ENCODE measurements around the gene OR6C74. TPM values are rescaled to one million over a fixed set of nuclear protein-coding genes. Genes with fewer than 3 reads are reported as not detected.

Gene OR6C74
- total RNA-seq, 1 experiment from 2014 or later = not detected

GRCh38 chr12:55250944-55251343, 6.5 kb downstream of the OR6C74 start:
- H3K9me3 Mint-ChIP-seq = no peaks in the 10 kb centered on the region
- H3K27ac Mint-ChIP-seq = no peak overlapping the region
- Histone ChIP-seq H4K20me1 (ENCODE audit: control insufficient read depth, insufficient read depth, insufficient read length) (no peaks in the 10 kb centered on the region), H3K9ac (ENCODE audit: extremely low read depth, insufficient read length, low read length) (no peak overlapping the region), H3K14ac (ENCODE audit: insufficient read depth, low read length) (no peak overlapping the region), H3K56ac (ENCODE audit: insufficient read length, low read depth, low read length) (no peak overlapping the region), H3K23ac (ENCODE audit: insufficient read length, low read depth, low read length) (no peak overlapping the region), H3K4me1 (ENCODE audit: insufficient read depth, low read length) (no peaks in the 10 kb centered on the region), H4K8ac (replicated peaks; ENCODE audit: insufficient read length, low read depth, low read length) (no peak overlapping the region), H3K79me1 (ENCODE audit: insufficient read depth, low read depth, low read length, poor library complexity, severe bottlenecking) (no peaks in the 10 kb centered on the region), H4K5ac (ENCODE audit: insufficient read length, low read depth, low read length) (no peak overlapping the region), H3K4me2 (ENCODE audit: insufficient read depth, insufficient read length, low read length) (no peak overlapping the region), H3K23me2 (ENCODE audit: insufficient read length, low read depth, low read length, poor library complexity, severe bottlenecking) (no peaks in the 10 kb centered on the region), H3K4ac (ENCODE audit: low read depth, low read length) (no peak overlapping the region), H2BK15ac (ENCODE audit: low read depth, low read length) (no peak overlapping the region), H3K27me3 (ENCODE audit: insufficient read depth, low read length) (no peaks in the 10 kb centered on the region), H3K79me2 (ENCODE audit: insufficient read depth, low read length) (no peaks in the 10 kb centered on the region), H2BK12ac (ENCODE audit: insufficient read length, low read depth, low read length) (no peak overlapping the region), H3K27ac (ENCODE audit: insufficient read length, low read depth, low read length) (no peak overlapping the region), H2AFZ (ENCODE audit: low read length) (no peak overlapping the region), H3T11ph (ENCODE audit: low read length) (no peak overlapping the region), H3K18ac (ENCODE audit: insufficient read length, low read depth, low read length) (no peak overlapping the region), H2BK20ac (ENCODE audit: low read depth, low read length, poor library complexity, severe bottlenecking) (no peak overlapping the region), H2BK120ac (ENCODE audit: low read depth, low read length, poor library complexity, severe bottlenecking) (no peak overlapping the region), H2BK5ac (ENCODE audit: insufficient read length, low read length) (no peak overlapping the region), H2AK5ac (ENCODE audit: insufficient read length, low read length) (no peak overlapping the region), H4K91ac (ENCODE audit: insufficient read length, low read depth, low read length) (no peak overlapping the region), H3K9me3 (ENCODE audit: control insufficient read depth, low read depth, low read length) (no peaks in the 10 kb centered on the region)
- no CpG with 5 or more reads among the region's 3 CpGs for WGBS (ENCODE audit: extremely low coverage, insufficient read length, low lambda C conversion rate)
- no peak overlapping the region for H3K4me3 Mint-ChIP-seq
- no peaks in the 10 kb centered on the region for H3K4me1 Mint-ChIP-seq
- TF ChIP-seq, protein P1, sequence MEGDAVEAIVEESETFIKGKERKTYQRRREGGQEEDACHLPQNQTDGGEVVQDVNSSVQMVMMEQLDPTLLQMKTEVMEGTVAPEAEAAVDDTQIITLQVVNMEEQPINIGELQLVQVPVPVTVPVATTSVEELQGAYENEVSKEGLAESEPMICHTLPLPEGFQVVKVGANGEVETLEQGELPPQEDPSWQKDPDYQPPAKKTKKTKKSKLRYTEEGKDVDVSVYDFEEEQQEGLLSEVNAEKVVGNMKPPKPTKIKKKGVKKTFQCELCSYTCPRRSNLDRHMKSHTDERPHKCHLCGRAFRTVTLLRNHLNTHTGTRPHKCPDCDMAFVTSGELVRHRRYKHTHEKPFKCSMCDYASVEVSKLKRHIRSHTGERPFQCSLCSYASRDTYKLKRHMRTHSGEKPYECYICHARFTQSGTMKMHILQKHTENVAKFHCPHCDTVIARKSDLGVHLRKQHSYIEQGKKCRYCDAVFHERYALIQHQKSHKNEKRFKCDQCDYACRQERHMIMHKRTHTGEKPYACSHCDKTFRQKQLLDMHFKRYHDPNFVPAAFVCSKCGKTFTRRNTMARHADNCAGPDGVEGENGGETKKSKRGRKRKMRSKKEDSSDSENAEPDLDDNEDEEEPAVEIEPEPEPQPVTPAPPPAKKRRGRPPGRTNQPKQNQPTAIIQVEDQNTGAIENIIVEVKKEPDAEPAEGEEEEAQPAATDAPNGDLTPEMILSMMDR (conservative IDR thresholded peaks at IDR 0.05) = no peak
- DNase-seq = no peak
- H3K27me3 Mint-ChIP-seq (ENCODE audit: low read depth) = no peaks in the 10 kb centered on the region
- H3K36me3 Mint-ChIP-seq (ENCODE audit: insufficient read depth in 1 of 3, low read depth in 3 of 3) = no peaks in the 10 kb centered on the region

Data from H9 (cell line).